Measurements from ENCODE around the gene FTO.

Gene FTO

DNA sequence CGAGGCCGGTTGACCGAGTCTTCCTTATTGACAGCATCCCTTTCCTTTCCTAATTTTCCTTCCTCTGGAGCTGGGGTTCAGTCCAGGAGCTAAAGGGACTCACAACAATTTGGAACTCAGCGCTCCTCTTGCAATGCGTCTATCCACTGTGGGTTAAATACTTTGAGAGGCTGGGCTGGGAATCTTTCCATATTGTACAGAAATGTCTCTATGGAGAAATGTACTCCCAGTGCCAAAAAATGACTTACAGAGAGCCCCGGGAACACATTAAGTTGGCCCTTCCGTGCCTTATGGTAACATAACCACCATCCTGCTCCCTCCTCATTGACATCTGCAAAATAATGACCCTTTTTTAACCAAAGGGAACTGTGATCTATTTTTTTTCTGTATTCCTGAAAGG, 192.8 kb downstream of the FTO start:
- TF ChIP-seq, protein P1, sequence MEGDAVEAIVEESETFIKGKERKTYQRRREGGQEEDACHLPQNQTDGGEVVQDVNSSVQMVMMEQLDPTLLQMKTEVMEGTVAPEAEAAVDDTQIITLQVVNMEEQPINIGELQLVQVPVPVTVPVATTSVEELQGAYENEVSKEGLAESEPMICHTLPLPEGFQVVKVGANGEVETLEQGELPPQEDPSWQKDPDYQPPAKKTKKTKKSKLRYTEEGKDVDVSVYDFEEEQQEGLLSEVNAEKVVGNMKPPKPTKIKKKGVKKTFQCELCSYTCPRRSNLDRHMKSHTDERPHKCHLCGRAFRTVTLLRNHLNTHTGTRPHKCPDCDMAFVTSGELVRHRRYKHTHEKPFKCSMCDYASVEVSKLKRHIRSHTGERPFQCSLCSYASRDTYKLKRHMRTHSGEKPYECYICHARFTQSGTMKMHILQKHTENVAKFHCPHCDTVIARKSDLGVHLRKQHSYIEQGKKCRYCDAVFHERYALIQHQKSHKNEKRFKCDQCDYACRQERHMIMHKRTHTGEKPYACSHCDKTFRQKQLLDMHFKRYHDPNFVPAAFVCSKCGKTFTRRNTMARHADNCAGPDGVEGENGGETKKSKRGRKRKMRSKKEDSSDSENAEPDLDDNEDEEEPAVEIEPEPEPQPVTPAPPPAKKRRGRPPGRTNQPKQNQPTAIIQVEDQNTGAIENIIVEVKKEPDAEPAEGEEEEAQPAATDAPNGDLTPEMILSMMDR (IDR thresholded peaks at IDR 0.05; ENCODE audit: control insufficient read depth, insufficient read depth, low read depth, low read length, missing control alignments), result no peak
- DNase-seq (ENCODE audit: low read depth), result no peak
- H3K4me3 ChIP-seq (ENCODE audit: control insufficient read depth, low read depth, low read length), result no peak overlapping the region

DNA sequence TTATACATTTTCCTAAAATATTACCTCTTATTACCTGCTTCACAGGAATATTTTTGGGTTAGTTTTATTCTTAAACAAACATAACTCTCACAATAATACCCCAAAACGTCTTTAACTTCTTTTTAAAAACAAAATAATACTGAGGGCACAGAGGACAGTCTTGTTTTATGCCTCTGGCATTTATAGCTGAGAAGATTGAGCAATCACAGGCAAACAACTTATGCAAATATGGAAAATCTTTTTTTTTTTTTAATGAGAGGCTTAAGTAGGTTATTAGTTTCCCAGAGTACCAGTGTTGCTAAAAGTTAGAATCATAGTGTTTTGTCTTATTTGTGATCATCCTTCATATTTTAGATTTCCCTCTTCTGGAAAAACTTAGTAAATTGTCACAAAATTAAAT, 195.0 kb downstream of the FTO start:
- TF ChIP-seq, protein P1 (IDR thresholded peaks at IDR 0.05; ENCODE audit: control insufficient read depth, insufficient read depth, low read depth, low read length, missing control alignments), result no peak
- DNase-seq (ENCODE audit: low read depth), result no peak

DNA sequence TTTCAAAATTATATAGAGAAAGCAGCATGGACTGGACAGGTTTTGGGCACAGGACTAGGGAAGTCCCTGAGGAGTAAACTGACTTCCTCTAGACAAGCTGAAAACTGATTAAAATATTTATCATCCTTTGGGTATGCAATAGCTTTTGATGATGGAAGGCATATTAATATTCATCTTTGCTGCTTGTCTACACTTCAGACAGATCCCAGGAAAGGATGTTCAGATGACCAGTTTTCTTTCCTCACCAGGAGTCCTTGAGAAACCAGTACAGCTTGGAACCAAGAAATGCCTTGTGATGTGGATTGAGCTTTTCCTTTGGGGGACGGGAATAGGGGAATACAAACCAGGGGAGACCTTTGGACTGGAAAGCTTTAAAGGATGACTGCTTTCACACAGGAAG, 195.5 kb downstream of the FTO start:
- TF ChIP-seq, protein P1 (IDR thresholded peaks at IDR 0.05; ENCODE audit: control insufficient read depth, insufficient read depth, low read depth, low read length, missing control alignments), result no peak
- no peak overlapping the region for H3K4me3 ChIP-seq (ENCODE audit: control insufficient read depth, low read depth, low read length)
- DNase-seq (ENCODE audit: low read depth), result no peak

More for the DNA sequence above, 195.0 kb downstream of the FTO start:
- no peak overlapping the region for H3K4me3 ChIP-seq (ENCODE audit: control insufficient read depth, low read depth, low read length)

DNA sequence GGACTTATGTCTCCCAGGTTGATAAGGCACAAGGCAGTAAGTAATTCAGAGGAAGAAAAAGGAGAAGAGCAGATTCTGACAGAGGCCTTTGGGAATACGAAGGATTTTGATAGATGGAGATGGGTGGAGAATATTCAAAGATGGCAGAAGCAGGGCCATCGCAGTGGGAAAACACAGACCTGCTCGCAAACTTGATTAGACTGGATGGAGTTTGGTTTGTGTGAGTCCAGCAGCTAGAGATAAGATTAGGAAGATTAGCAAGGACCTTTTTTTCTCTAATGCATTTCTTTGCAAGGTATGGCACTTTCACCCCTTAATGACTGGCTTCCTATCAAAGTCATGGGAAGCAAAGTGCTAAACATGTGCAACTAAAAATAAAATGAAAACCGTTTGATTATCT, 196.7 kb downstream of the FTO start:
- TF ChIP-seq, protein P1 (IDR thresholded peaks at IDR 0.05; ENCODE audit: control insufficient read depth, insufficient read depth, low read depth, low read length, missing control alignments), result no peak
- no peak for DNase-seq (ENCODE audit: low read depth)
- no peak overlapping the region for H3K4me3 ChIP-seq (ENCODE audit: control insufficient read depth, low read depth, low read length)

DNA sequence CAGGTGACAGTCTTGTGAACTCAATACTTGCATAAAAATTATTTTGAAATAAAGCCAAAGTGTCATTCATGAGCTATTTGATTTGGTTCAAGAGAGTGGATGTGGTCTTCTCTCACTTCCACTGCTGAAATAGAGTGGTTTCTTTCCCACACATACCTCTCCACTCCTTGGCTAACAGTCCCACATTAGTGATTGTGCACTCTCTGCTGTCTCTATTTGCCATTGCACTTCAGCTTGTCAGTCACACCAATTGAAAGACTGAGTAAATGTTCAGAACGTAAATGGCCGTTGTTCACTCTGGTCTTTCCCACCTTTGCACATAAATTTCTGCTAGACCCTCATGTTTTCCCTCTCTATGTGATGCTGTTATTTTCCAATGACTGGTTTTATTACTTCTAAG, 197.5 kb downstream of the FTO start:
- no peak for DNase-seq (ENCODE audit: low read depth)
- TF ChIP-seq, protein P1 (IDR thresholded peaks at IDR 0.05; ENCODE audit: control insufficient read depth, insufficient read depth, low read depth, low read length, missing control alignments), result no peak
- H3K4me3 ChIP-seq (ENCODE audit: control insufficient read depth, low read depth, low read length), result no peak overlapping the region

DNA sequence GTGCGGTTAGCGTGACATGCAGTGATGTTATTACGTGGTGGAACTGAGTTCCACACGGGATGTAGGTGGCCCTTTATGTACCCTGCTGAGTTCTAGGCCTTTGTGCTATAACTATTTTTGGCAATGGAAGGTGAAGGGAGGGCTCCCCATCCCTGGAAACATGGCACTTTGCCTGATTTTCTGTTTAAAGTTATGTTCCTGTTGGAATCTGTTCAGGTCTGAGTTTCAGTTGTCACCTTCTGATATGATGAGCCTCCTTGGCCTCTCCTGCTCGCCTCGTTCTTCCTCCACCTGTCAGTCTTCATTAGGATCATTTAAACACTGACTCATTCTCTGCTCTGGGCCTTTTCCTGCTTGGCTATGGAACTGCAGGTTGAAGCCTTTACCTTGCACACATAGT, 200.6 kb downstream of the FTO start:
- DNase-seq (ENCODE audit: low read depth), result no peak

More for the DNA sequence above, 200.6 kb downstream of the FTO start:
- no peak overlapping the region for H3K4me3 ChIP-seq (ENCODE audit: control insufficient read depth, low read depth, low read length)
- TF ChIP-seq, protein P1 (IDR thresholded peaks at IDR 0.05; ENCODE audit: control insufficient read depth, insufficient read depth, low read depth, low read length, missing control alignments), result no peak

Data from AG09309 (cell line).